HG03066 (cell line): ENCODE measurements around the gene SLC10A1.
A peak's percentile ranks its signal among the peaks of the same experiment; 100 is the strongest.

Experiments used
- ATAC-seq: cut with Tn5 transposase; IDR thresholded peaks from one replicate; pipeline ENCODE4 v1.9.1; 2021; ENCODE audit warnings: low read depth; ENCODE audit not compliant: unreplicated experiment

The SLC10A1 gene

DNA sequence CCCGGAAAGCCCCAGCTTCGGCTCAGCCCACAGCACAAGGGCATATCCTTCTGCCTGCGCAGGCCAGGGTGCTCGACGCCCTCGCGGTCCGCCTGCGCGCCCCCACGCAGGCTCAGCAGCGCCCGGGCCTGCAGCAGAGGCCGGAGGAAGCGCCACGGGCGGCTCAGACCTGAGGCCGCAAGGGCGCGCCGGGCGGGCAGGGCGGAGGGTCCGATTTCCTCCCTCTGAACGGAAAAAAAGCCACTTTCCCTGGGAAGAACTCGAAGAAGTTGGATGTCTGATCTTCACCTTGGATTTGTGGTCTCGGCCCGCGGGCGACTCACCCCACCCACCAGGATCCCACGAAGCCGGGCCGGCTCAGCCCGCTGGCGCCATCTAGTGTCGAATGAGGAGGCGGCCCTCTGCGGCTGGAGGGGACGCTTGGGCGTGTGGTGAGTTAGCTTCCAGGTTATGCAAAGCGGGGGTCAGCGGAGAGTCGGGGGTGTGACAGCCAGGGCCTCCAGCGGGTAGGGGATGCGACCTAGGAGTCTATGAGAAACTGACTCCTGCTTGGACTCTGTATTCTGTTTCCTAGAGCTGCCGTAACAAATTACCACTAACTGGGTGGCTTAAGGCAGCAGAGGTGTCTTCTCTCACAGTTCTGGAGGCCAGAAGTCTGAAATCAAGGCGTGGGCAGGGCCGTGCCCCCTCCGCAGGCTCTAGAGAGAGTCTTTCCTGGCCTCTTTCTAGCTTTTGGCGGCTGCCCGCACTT is 70.1 kb downstream of the SLC10A1 start:
- peak; percentile 89 for ATAC-seq
